ENCODE measurements around the gene METTL5. TPM values are rescaled to one million over a fixed set of nuclear protein-coding genes. Genes with fewer than 3 reads are reported as not detected.

Gene METTL5
- total RNA-seq, 1 experiment from 2014 or later: 103 TPM

- BruUV-seq (replicated peaks): no TSS peak
- 0 out of 2 replicates have a peak, but pooled peaks cover 7% of the 10 kb centered on the region for H4K20me1 ChIP-seq (ENCODE audit: insufficient read depth)
- ChIA-PET RAD21 (ENCODE audit: low non-redundant PET in 1 of 2, low total read pairs in 2 of 2, uncharacterized antibody in 2 of 2, unreplicated experiment in 2 of 2) (no interaction called here), POLR2A (no interaction called here), CTCF (no interaction called here)
- H3K9ac ChIP-seq (ENCODE audit: low read length): no peak overlapping the region
- no peak overlapping the region for H3K4me3 ChIP-seq (replicated peaks in 1 of 2; ENCODE audit: low read depth in 1 of 2, low read length in 2 of 2)
- no peaks in the 10 kb centered on the region for H3K4me1 ChIP-seq (ENCODE audit: control insufficient read depth in 1 of 2, insufficient read depth in 2 of 2, low read length in 2 of 2)
- no peak overlapping the region for H3K4me2 ChIP-seq (ENCODE audit: low read length)
- peaks cover 49% of the 10 kb centered on the region for H3K79me2 ChIP-seq (ENCODE audit: insufficient read depth, low read length)
- ATAC-seq: no peak
- peaks cover 55 to 63% of the 10 kb centered on the region in 2 experiments for H3K36me3 ChIP-seq (ENCODE audit: control insufficient read depth in 1 of 2, insufficient read depth in 2 of 2, low read length in 2 of 2)
- no peak overlapping the region for H2AFZ ChIP-seq (ENCODE audit: low read depth, low read length, poor library complexity, severe bottlenecking)
- H3K27me3 ChIP-seq (ENCODE audit: insufficient read depth, low read length): no peaks in the 10 kb centered on the region
- H3K27ac ChIP-seq (ENCODE audit: low read depth, low read length): no peak overlapping the region
- no peak for DNase-seq (ENCODE audit: low read depth, low spot score)
- no peaks in the 10 kb centered on the region for H3K9me3 ChIP-seq (ENCODE audit: control insufficient read depth in 1 of 2, insufficient read depth in 1 of 2, low read depth in 1 of 2, low read length in 2 of 2)
- no peaks in the 10 kb centered on the region for H3K9me2 ChIP-seq (ENCODE audit: insufficient read depth)
- no peak for TF ChIP-seq ELF1 (IDR thresholded peaks at IDR 0.05; ENCODE audit: borderline replicate concordance, low read depth)
- TF ChIP-seq EZH2 (IDR thresholded peaks at IDR 0.05): no peak
- TF ChIP-seq ZBTB33 (IDR thresholded peaks at IDR 0.05; ENCODE audit: extremely low read depth, insufficient replicate concordance, low read length): no peak
- no peak for TF ChIP-seq EGR1 (IDR thresholded peaks at IDR 0.05; ENCODE audit: low read depth)
- TF ChIP-seq SIN3A (IDR thresholded peaks at IDR 0.05; ENCODE audit: low read depth): no peak
- TF ChIP-seq POLR2AphosphoS5 (IDR thresholded peaks at IDR 0.05; ENCODE audit: low read depth, low read length): no peak
- TF ChIP-seq REST (IDR thresholded peaks at IDR 0.05; ENCODE audit: low read depth): no peak
- no peak for TF ChIP-seq ZFX (IDR thresholded peaks at IDR 0.05)
- no peak for TF ChIP-seq YY1 (IDR thresholded peaks at IDR 0.05; ENCODE audit: extremely low read depth, insufficient replicate concordance, low read depth, low read length)
- no peak for TF ChIP-seq CTCF (IDR thresholded peaks at IDR 0.05 in 2 of 3, conservative IDR thresholded peaks at IDR 0.05 in 1 of 3; ENCODE audit: borderline replicate concordance in 1 of 3, insufficient read depth in 1 of 3, low read depth in 2 of 3, low read length in 2 of 3)
- no peak for TF ChIP-seq SP1 (IDR thresholded peaks at IDR 0.05; ENCODE audit: low read depth)
- TF ChIP-seq ATF3 (IDR thresholded peaks at IDR 0.05): no peak
- TF ChIP-seq RAD21 (IDR thresholded peaks at IDR 0.05; ENCODE audit: low read depth): no peak
- TF ChIP-seq FOSL1 (IDR thresholded peaks at IDR 0.05; ENCODE audit: low read depth): no peak
- TF ChIP-seq SRF (IDR thresholded peaks at IDR 0.05; ENCODE audit: low read depth): no peak
- no peak for TF ChIP-seq CEBPB (IDR thresholded peaks at IDR 0.05; ENCODE audit: low read depth)
- intact Hi-C loops (cut with micrococcal nuclease): no loop called here
Observed at GRCh38 chr2:169808221-169808620, 16.5 kb downstream of the METTL5 start.
